RWPE1 (cell line): ENCODE data around the gene HEMGN.
"Not testable (repeated sequence)": the region's sequence is repeated elsewhere in the genome, so short reads cannot be mapped to it uniquely, and the experiment has no call there.

Source experiments
- CTCF ChIA-PET: fragments of 350-600 bp; sonication (Branson Sonifier 250); formaldehyde crosslinking; extraction: SDS; loops from one replicate; lab custom pipeline; 2021; lab: Yijun Ruan, JAX
- POLR2A ChIA-PET: fragments of 400-600 bp; formaldehyde crosslinking; extraction: SDS; loops from one replicate; lab custom pipeline; 2020; ENCODE audit warnings: antibody characterized with exemption; ENCODE audit not compliant: low non-redundant PET; lab: Yijun Ruan, JAX
- DNase-seq: peaks from one replicate; pipeline ENCODE4 v3.0.0; 2012; ENCODE audit warnings: low spot score
- H3K27ac ChIP-seq: fragments of 450-650 bp; 2 replicates; pipeline ENCODE4 v1.5.1; 2017
- CTCF ChIP-seq: fragments of 450-650 bp; conservative IDR thresholded peaks from 2 replicates; pipeline ENCODE4 v1.5.1; 2017; ENCODE audit warnings: low read depth, mild to moderate bottlenecking

HEMGN gene

GRCh38 chr9:97978371-97979130 lies 40.6 kb upstream of the HEMGN start:
- POLR2A ChIA-PET: no interaction called here
- CTCF ChIA-PET: no interaction called here
- no peak overlapping the region for H3K27ac ChIP-seq
- no peak for DNase-seq
- TF ChIP-seq CTCF: no peak

GRCh38 chr9:97976633-97977032 lies 38.7 kb upstream of the HEMGN start:
- CTCF ChIA-PET, H3K27ac ChIP-seq, DNase-seq, POLR2A ChIA-PET: not testable (repeated sequence)

- ChIA-PET CTCF (no interaction called here), POLR2A (no interaction called here)
- no peak overlapping the region for H3K27ac ChIP-seq
- no peak for DNase-seq
- no peak for TF ChIP-seq CTCF
Observed at GRCh38 chr9:97975376-97975775, 37.4 kb upstream of the HEMGN start.

- H3K27ac ChIP-seq: no peak overlapping the region
- ChIA-PET CTCF (interaction anchor here (1.1 kb wide), 1 partner anchor 10 kb away, joined by 4 read pairs; the partner anchor contains the start of gene ANP32B), POLR2A (no interaction called here)
- no peak for TF ChIP-seq CTCF
- DNase-seq: no peak
Observed at GRCh38 chr9:97972753-97973152, 34.8 kb upstream of the HEMGN start.

- DNase-seq: no peak
- POLR2A ChIA-PET: no interaction called here
- no peak overlapping the region for H3K27ac ChIP-seq
- CTCF ChIA-PET: interaction anchor here (0.6 kb wide), 1 partner anchor 20 kb away, joined by 5 read pairs; no protein-coding TSS in a partner anchor
- TF ChIP-seq CTCF: no peak
Observed at GRCh38 chr9:97970165-97970564, 32.2 kb upstream of the HEMGN start.

GRCh38 chr9:97969014-97969413 lies 31.0 kb upstream of the HEMGN start:
- DNase-seq: no peak
- POLR2A ChIA-PET: no interaction called here
- H3K27ac ChIP-seq: no peak overlapping the region
- CTCF ChIA-PET: no interaction called here
- no peak for TF ChIP-seq CTCF

GRCh38 chr9:97966493-97966892 lies 28.5 kb upstream of the HEMGN start:
- DNase-seq: no peak
- POLR2A ChIA-PET: no interaction called here
- CTCF ChIA-PET: interaction anchor here (0.6 kb wide), 1 partner anchor 289 kb away, joined by 3 read pairs; the partner anchor contains the start of gene TBC1D2
- TF ChIP-seq CTCF: no peak
- no peak overlapping the region for H3K27ac ChIP-seq
